HG03558 (cell line): ENCODE results near the gene SIN3A.
"Not testable (repeated sequence)": the region's sequence is repeated elsewhere in the genome, so short reads cannot be mapped to it uniquely, and the experiment has no call there.

Experiments
- ATAC-seq: cut with Tn5 transposase; IDR thresholded peaks from one replicate; pipeline ENCODE4 v1.9.1; 2021; ENCODE audit warnings: moderate number of reproducible peaks; ENCODE audit not compliant: unreplicated experiment; ENCODE audit errors: extremely low read depth

Gene SIN3A

GRCh38 chr15:75359537-75360250 lies 91.8 kb downstream of the SIN3A start:
- no peak for ATAC-seq

DNA sequence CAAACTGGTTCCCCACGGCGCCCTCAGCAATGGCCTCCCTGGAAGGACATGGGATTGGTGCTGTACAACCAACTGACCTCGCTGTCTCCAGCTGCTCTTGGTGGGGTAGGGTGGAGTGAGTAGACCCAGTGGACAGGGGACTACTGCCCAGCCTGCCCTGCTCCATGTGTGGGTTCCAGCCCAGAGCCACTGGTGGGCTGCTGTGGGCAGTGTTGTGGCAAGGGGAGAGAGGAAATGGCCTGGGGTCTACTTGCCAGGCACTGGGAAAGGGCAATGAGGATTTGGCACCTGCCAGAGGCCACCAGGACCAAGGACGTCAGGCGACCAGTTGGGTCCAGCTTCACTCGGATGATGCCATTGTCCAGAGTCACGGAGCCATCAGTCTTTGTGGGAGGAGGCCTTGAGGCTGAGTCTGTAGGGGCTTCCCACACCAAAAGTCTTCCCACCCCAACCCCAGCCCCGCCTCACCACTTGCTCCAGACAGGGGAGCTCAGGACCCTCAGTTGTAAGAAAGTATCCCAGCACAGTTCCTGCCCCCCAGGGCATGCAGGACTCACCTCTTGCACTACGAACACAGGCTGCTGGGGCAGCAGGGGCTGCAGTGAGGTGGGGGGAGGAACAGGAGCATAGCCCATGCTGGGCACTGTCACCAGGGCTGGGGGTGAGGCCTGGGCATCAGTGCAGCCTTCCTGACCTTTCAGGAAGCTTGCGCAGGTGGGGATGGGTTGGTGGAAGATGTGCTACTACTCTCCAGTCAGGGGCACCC lies 92.5 kb downstream of the SIN3A start:
- ATAC-seq = no peak

DNA sequence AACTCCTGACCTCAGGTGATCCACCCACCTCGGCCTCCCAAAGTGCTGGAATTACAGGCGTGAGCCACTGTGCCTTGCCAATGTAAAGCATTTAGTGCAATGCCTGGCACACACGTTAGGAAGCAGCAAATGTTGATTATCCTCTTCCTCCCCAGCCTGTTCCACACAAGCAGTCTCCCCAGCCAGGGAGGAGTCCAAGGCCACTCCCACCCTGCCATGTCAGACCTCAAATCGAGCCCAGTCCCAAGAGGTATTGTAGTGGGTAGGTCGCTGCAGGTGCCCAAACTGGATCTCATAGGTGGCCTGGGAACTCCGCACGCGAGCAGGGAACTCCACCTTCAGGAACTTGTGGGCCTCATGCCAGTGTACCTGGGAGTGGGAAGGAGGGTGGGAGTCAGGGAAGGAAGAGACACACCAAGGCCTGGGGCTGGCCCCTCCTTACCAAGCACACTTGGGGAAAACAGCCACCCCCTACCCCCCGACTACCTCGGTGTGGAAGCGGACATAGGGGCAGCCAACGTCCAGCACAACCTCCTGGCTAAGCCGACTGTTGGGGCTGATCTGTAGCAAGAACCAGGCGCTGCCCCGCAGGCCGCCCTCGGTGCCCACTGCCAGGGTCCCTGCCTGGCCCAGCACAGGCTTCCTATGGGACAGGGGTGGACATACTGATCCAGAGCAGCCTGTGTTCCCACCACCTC lies 93.4 kb downstream of the SIN3A start:
- ATAC-seq = no peak

- ATAC-seq = no peak
Observed at GRCh38 chr15:75356517-75356916, 95.0 kb downstream of the SIN3A start.

DNA sequence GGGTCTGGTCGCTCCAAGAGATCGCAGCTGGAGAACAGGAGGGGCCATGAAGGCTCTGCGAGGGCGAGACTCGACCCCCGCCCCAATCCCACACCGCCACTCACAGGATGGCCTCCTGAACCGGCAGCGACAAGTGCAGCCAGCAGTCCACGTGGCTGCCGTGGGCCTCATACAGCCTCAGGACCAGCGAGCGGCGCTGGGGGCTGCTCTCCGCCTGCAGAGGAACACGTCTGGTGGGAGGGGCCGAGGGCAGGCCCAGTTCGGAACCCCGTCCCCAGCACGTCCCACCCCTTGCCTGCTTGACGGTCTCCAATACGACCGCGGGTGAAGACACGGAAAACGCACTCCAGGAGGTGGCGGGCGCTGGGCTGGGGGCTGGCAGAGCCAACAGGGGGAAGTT lies 95.5 kb downstream of the SIN3A start:
- ATAC-seq = no peak

GRCh38 chr15:75355369-75355768 lies 96.1 kb downstream of the SIN3A start:
- ATAC-seq = no peak

DNA sequence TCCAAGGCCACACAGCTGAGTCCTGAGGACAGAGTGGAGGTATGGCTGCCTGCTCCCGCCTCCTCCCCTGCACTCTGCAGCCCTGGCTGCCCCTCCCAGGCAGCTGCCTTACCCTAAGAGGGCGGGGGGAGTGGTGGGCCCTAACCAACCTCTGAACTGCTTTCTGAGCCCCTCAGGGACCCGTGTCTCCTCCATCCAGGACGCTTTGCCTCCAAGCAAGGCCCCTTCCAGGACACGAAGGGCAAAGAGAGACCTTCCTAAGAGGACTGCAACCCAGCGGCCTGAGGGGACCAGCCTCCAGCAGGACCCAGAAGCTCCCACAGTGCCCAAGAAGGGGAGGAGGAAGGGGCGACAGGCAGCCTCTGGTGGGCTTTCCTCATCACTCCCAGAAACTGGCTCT lies 97.0 kb downstream of the SIN3A start:
- no peak for ATAC-seq

- ATAC-seq = no peak
Observed at GRCh38 chr15:75353604-75354003, 97.9 kb downstream of the SIN3A start.

DNA sequence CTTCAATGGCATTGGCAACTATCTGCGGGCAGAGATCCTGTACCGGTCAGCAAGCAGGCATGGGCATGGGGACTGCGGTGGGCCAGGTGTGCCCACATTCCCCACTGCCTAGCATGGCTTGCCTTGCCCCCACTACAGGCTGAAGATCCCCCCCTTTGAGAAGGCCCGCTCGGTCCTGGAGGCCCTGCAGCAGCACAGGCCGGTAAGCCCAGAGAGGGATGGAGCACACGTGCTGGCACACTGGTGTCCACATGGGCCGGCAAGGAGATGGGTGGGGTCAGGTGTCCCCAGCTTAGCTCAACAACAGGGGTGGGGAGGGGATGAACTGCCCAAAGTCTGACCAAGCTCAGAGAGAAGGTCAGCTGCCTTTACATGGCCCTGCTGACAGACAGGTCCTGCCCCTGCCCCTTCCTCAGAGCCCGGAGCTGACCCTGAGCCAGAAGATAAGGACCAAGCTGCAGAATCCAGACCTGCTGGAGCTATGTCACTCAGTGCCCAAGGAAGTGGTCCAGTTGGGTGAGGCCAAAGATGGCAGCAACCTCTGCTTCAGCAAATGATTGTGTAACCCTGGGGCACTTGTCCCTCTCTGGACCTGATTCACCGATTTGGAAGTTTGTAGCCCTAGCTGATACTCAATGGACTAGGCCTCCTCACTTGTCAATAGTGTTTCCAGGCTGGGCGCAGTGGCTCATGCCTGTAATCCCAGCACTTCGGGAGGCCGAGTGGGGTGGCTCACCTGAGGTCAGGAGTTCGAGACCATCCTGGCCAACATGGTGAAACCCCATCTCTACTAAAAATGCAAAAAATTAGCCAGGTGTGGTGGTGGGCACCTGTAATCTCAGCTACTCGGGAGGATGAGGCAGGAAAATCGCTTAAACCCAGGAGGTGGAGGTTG lies 99.1 kb downstream of the SIN3A start:
- ATAC-seq = no peak

DNA sequence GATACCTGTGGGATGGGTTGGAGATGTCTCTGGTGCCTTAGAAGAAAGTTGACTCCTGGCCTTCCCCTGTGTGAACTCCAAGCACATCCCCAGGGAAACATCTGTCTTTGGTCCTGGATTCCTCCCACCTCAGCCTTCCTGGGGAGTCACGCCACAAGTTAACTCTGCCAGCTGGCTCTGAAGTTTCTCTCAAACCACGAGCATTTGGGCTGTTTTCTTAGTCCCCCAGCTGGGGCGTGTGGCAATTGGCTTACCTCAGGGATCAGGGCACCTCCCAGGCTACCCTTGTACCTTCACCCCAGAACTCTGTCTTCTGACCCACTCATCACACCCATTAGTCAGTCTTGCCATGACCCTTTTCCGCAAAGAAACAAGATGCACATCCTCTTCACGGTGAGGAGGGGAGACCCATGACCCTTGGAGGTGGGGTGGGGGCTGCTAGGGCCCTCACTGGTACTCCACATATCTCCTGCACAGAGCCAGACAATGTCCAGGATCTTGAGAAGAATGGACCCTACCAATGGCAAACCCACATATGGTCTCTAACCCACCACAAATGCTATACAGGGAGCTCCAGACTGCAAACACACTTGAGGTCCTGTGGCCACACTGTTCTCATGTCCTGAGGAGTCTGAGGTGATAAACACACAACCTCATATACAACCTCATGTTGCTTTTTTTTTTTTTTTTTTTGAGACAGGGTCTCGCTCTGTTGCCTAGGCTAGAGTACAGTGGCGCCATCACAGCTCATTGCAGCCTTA lies 100.7 kb downstream of the SIN3A start:
- ATAC-seq = no peak

GRCh38 chr15:75349851-75350588 lies 101.5 kb downstream of the SIN3A start:
- ATAC-seq = no peak

DNA sequence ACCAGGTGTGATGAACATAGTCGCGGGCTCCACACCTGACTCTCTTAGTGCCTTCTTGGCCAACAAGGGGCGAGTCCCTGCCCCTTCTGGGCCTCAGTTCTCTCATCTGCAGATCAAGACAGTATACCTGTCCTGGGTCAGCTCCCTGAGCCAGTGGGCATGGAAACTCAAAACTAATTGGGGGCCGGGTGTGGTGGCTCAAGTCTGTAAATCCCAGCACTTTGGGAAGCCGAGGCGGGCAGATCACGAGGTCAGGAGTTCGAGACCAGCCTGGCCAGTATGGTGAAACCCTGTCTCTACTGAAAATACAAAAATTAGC lies 102.2 kb downstream of the SIN3A start:
- not testable (repeated sequence) for ATAC-seq

DNA sequence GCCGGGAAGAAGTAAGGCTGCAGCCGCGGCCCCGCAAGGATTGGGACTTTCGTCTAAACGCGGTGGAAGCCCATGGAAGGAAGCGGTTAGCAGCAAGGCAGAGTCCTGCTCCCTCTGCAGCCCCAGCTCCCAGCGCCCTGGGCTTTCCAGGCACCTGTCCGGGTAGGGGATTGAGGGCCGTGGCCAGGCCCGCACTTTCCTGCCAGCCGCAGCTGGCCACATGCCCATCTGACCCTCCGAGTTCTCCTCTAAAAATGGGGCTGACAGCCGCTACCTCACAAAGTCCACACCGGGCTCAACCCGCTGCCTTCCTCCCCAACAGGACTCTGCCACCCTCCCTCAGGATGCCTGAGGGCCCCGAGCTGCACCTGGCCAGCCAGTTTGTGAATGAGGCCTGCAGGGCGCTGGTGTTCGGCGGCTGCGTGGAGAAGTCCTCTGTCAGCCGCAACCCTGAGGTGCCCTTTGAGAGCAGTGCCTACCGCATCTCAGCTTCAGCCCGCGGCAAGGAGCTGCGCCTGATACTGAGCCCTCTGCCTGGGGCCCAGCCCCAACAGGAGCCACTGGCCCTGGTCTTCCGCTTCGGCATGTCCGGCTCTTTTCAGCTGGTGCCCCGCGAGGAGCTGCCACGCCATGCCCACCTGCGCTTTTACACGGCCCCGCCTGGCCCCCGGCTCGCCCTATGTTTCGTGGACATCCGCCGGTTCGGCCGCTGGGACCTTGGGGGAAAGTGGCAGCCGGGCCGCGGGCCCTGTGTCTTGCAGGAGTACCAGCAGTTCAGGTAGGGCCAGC lies 102.7 kb downstream of the SIN3A start:
- no peak for ATAC-seq

GRCh38 chr15:75348034-75348561 lies 103.4 kb downstream of the SIN3A start:
- ATAC-seq = no peak

DNA sequence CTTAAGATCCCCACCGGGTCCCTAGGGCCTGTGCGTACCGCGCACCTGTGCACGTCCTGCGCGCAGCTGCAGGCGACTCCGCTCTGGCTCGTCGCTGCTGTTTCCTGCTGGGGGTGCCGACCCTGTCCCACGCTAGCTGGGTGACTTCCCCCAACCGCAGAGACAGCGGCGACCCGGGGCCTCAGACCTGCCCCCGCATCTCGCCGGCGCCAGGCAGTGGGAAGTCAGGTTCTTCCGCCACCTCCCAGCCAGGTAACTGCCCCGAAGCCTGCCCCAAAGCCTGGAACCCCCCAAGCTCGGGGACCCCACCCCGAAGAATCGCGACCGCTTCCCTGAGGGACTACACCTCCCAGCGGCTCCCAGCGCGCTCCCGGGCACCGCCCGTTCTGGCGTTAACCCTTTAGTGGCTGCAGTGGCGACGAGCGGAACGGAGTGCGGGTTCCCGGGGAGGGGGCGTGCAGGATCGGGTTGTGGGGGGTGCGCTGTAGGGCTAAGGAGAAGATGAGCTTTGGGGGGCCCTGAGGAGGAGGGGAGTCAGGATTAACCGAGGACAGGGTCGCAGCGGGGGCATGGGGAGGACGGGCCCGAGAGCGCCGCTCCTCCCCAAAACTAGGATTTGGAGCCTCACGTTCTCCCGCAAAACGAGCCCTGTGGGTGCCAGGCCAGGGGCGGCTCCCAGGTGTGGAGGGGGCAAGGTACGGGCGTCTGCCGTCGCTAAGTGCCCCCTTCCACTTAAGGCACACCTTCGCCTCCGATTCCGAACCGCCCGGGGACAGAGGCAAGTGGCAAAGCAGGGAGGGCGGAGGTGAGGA lies 104.1 kb downstream of the SIN3A start:
- no peak for ATAC-seq

DNA sequence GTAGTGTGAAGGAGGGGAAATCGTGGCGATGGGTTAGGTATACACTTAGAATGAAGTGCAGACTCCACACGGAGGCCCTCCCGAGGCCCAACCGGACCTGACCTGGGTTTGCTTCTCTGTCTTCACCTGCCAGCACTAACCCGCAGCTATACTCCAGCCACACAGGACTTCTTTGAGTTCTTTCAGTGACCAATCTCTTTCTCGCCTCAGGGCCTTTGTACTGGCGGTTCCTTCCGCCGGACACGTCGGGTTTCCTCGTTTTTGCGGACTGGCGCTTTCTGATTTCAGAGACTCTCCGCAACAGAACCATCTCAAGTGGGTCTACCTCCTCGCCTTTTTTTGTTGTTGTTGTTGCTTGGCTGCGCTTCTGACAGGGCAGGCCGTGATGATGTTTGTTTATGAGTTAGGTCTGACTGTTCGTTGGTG lies 104.7 kb downstream of the SIN3A start, which contains the start of gene NEIL1:
Gene NEIL1 (plus strand): TSS at position 244 of the 426 bp plus-strand sequence. CDS start 1,867 bp downstream, outside the sequence.
- no peak for ATAC-seq

GRCh38 chr15:75343953-75344352 lies 107.5 kb downstream of the SIN3A start:
- ATAC-seq = not testable (repeated sequence)
